ENCODE data around the gene MPEG1.

- TF ChIP-seq CTCF (conservative IDR thresholded peaks at IDR 0.05; ENCODE audit: low read depth, low read length): no peak
- TF ChIP-seq, protein P1, sequence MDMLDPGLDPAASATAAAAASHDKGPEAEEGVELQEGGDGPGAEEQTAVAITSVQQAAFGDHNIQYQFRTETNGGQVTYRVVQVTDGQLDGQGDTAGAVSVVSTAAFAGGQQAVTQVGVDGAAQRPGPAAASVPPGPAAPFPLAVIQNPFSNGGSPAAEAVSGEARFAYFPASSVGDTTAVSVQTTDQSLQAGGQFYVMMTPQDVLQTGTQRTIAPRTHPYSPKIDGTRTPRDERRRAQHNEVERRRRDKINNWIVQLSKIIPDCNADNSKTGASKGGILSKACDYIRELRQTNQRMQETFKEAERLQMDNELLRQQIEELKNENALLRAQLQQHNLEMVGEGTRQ (IDR thresholded peaks at IDR 0.05; ENCODE audit: low read depth, low read length): no peak
- no peak for TF ChIP-seq POLR2A (IDR thresholded peaks at IDR 0.05; ENCODE audit: low read depth, low read length)
- no peak for TF ChIP-seq BHLHE40 (IDR thresholded peaks at IDR 0.05; ENCODE audit: low read depth, low read length)
- no peak for TF ChIP-seq SMC3 (IDR thresholded peaks at IDR 0.05; ENCODE audit: low read depth, low read length)
These were observed 13.7 kb upstream of the MPEG1 start for GRCh38 chr11:59226396-59226795.
